K562 (cell line): ENCODE results near the gene C1orf116. TPM values are rescaled to one million over a fixed set of nuclear protein-coding genes. Genes with fewer than 3 reads are reported as not detected.

ENCODE experiments used
- ATF1 ChIP-seq, 2 experiments: fragments of 450-650 bp in 1 of 2; IDR thresholded peaks; 2 replicates each; pipeline ENCODE4 v1.6.1; 2016; ENCODE audit warnings: missing compliant biosample characterization in 1 of 2, missing genetic modification characterization in 1 of 2
- BHLHE40 ChIP-seq: IDR thresholded peaks from 2 replicates; pipeline ENCODE4 v1.6.1; 2011; ENCODE audit warnings: low read length, improper control_type of control experiment
- CREB1 ChIP-seq, 2 experiments: sonication (generic) in 1 of 2; formaldehyde crosslinking in 1 of 2; IDR thresholded peaks; 2 replicates each; pipeline versions ENCODE4 v1.6.1 to v1.8.0; 2012 to 2022; ENCODE audit warnings: inconsistent platforms in 1 of 2, mild to moderate bottlenecking in 1 of 2, missing genetic modification reagents in 1 of 2, moderate library complexity in 1 of 2
- CTBP1 ChIP-seq: fragments of 450-650 bp; IDR thresholded peaks from 2 replicates; pipeline ENCODE4 v1.6.1; 2016; ENCODE audit warnings: borderline replicate concordance
- FOXK2 ChIP-seq, 2 experiments: fragments of 450-650 bp; IDR thresholded peaks in 1 of 2; conservative IDR thresholded peaks in 1 of 2; 2 replicates each; pipeline ENCODE4 v1.6.1; 2016; ENCODE audit warnings: low read depth in 2 of 2, mild to moderate bottlenecking in 1 of 2
- HMG20A ChIP-seq: fragments of 450-650 bp; formaldehyde crosslinking; conservative IDR thresholded peaks from 2 replicates; pipeline ENCODE4 v1.4.0; 2020; ENCODE audit warnings: mild to moderate bottlenecking, mixed read lengths
- MTA3 ChIP-seq: fragments of 450-650 bp; formaldehyde crosslinking; IDR thresholded peaks from 2 replicates; pipeline ENCODE4 v1.6.1; 2017; ENCODE audit warnings: mild to moderate bottlenecking, borderline replicate concordance
- NCOA1 ChIP-seq: fragments of 450-650 bp; IDR thresholded peaks from 2 replicates; pipeline ENCODE4 v1.6.1; 2016; ENCODE audit warnings: low read depth
- POLR2AphosphoS5 ChIP-seq: IDR thresholded peaks from 2 replicates; pipeline ENCODE4 v1.6.1; 2011; ENCODE audit warnings: mild to moderate bottlenecking, low read depth, low read length, moderate library complexity; ENCODE audit not compliant: control insufficient read depth, insufficient read depth
- PTTG1 ChIP-seq: fragments of 450-650 bp; IDR thresholded peaks from 2 replicates; pipeline ENCODE4 v1.6.1; 2016; ENCODE audit warnings: low read depth, mild to moderate bottlenecking, missing genetic modification characterization, missing compliant biosample characterization
- RAD51 ChIP-seq: fragments of 450-650 bp; IDR thresholded peaks from 2 replicates; pipeline ENCODE4 v1.7.1; 2016; ENCODE audit warnings: low read depth, mild to moderate bottlenecking, borderline replicate concordance
- polyA plus RNA-seq, 8 experiments: library from polyadenylated mRNA; depleted of rRNA in 4 of 8; stranded (reverse) in 5 of 8; unstranded in 3 of 8; fragments of >200 nt; fragmentation: Nextera tagmentation in 2 of 8; fragmentation: Illumina TruSeq in 1 of 8; extraction: Ambion mirVana in 2 of 8; extraction: Trizol in 1 of 8; gene quantifications; 2 replicates each; pipeline versions ENCODE4 v1.2.1 to v1.2.3, GENCODE V29; 2011 to 2014; ENCODE audit warnings: inconsistent platforms in 1 of 8, missing spikeins in 1 of 8
- total RNA-seq, 7 experiments: library from RNA; depleted of rRNA in 6 of 7; stranded (reverse); fragments of >200 nt in 6 of 7; fragmentation: Illumina TruSeq in 2 of 7; extraction: Trizol in 2 of 7; gene quantifications; 2 replicates each; pipeline versions ENCODE4 v1.2.1 to v1.2.3, GENCODE V29; 2011 to 2021; ENCODE audit warnings: low replicate concordance in 1 of 7
- TF ChIP-seq, protein P1 (sequence below), 2 experiments: fragments of 250-450 bp in 1 of 2; fragments of 450-650 bp in 1 of 2; sonication (Bioruptor Pico) in 1 of 2; IDR thresholded peaks; 2 replicates each; pipeline versions ENCODE4 v1.6.1 to v1.8.0; 2016 to 2021; ENCODE audit warnings: mild to moderate bottlenecking in 2 of 2, moderate library complexity in 2 of 2, missing compliant biosample characterization in 1 of 2, missing genetic modification characterization in 1 of 2
- TF ChIP-seq, protein P2 (sequence below): fragments of 250-450 bp; sonication (Bioruptor Pico); IDR thresholded peaks from 2 replicates; pipeline ENCODE4 v1.4.0; 2020
- TF ChIP-seq, protein P3 (sequence below): fragments of 450-650 bp; IDR thresholded peaks from 2 replicates; pipeline ENCODE4 v1.6.1; 2016; ENCODE audit warnings: low read depth, mild to moderate bottlenecking, moderate library complexity
- TF ChIP-seq, protein P4 (sequence below): fragments of 450-650 bp; formaldehyde crosslinking; IDR thresholded peaks from 2 replicates; pipeline ENCODE4 v1.4.0; 2020; ENCODE audit warnings: mild to moderate bottlenecking
- TF ChIP-seq, protein P5 (sequence below), 2 experiments: fragments of 450-650 bp; IDR thresholded peaks; 2 replicates each; pipeline ENCODE4 v1.6.1; 2016

The C1orf116 gene
- total and polyA plus RNA-seq, 9 of the 15 experiments (the other 6 are each of a cell fraction or from before 2014, with no cell fraction given), result 0.62 to 3.0 (median 0.95) TPM

DNA sequence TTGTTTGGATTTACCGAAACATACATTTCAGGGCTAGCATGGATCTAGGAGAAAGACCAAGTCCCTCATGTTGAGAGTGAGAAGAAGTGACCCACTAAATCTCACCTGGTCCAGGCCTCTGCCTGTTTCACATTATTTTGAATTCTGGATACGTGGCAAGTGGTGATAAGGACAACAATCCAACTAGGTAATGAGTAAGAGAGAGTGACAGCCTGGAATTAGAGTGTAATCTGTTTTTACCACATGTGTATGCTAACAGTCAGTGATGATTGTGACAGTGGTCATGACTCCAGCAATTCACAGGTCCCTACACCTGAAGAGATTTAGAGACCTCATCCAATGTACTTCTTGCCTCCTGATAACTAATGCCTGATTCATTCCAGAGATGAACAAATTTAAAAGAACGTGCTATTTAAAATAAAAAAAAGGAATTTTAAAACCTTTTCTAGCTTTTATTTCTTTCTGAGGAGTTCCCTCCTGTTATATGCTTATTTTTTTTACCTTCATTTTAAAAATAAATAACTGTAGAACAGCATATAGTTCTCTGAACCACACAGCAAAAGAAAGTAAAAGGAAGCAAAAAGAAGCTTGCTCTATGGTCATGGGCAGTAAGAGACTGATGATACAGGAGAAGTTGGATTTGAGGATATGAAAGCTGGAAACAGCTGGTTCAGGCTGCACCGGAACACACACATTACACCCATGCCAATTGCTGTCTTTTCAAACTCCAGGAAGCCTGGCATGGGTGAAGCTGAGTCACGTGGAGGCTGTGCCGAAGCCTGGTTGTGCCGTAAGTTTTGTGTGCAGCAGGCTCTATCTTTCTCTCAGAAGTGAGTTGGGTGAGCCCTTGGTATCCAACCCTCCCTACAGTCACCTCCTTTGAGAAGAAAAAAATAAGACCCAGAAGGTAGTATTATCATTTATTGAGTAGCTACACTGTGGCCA is 14.7 kb downstream of the C1orf116 start (continued):
- peak; percentile 88 for TF ChIP-seq CTBP1
- TF ChIP-seq MTA3, result peak; percentile 52; the same call in 1 of the 2 replicates
- TF ChIP-seq, protein P1, sequence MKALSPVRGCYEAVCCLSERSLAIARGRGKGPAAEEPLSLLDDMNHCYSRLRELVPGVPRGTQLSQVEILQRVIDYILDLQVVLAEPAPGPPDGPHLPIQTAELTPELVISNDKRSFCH (CRISPR knock-in tag; IDR thresholded peaks at IDR 0.05), result no peak
- TF ChIP-seq, protein P1 (tag; IDR thresholded peaks at IDR 0.05), result peak; percentile 74
- TF ChIP-seq PTTG1 (tag), result no peak
- peak; percentile 84 for TF ChIP-seq CREB1 (IDR thresholded peaks at IDR 0.05)
- peak; percentile 44; the same call in 1 of the 2 replicates for TF ChIP-seq CREB1 (CRISPR knock-in tag; IDR thresholded peaks at IDR 0.05)
- peak; percentile 60 to 70 for TF ChIP-seq FOXK2 (conservative IDR thresholded peaks at IDR 0.05 in 1 of 2, IDR thresholded peaks at IDR 0.05 in 1 of 2; ENCODE audit: low read depth in 2 of 2)
- no peak for TF ChIP-seq HMG20A (CRISPR knock-in tag)
- TF ChIP-seq, protein P2, sequence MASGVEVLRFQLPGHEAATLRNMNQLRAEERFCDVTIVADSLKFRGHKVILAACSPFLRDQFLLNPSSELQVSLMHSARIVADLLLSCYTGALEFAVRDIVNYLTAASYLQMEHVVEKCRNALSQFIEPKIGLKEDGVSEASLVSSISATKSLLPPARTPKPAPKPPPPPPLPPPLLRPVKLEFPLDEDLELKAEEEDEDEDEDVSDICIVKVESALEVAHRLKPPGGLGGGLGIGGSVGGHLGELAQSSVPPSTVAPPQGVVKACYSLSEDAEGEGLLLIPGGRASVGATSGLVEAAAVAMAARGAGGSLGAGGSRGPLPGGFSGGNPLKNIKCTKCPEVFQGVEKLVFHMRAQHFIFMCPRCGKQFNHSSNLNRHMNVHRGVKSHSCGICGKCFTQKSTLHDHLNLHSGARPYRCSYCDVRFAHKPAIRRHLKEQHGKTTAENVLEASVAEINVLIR (CRISPR knock-in tag), result no peak
- TF ChIP-seq RAD51, result peak; percentile 14; the same call in 1 of the 2 replicates
- TF ChIP-seq BHLHE40, result peak; percentile 30; the same call in 1 of the 2 replicates
- TF ChIP-seq POLR2AphosphoS5, result peak; percentile 97
- TF ChIP-seq, protein P3, sequence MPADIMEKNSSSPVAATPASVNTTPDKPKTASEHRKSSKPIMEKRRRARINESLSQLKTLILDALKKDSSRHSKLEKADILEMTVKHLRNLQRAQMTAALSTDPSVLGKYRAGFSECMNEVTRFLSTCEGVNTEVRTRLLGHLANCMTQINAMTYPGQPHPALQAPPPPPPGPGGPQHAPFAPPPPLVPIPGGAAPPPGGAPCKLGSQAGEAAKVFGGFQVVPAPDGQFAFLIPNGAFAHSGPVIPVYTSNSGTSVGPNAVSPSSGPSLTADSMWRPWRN, result peak; percentile 50; the same call in 1 of the 2 replicates
- TF ChIP-seq, protein P4, sequence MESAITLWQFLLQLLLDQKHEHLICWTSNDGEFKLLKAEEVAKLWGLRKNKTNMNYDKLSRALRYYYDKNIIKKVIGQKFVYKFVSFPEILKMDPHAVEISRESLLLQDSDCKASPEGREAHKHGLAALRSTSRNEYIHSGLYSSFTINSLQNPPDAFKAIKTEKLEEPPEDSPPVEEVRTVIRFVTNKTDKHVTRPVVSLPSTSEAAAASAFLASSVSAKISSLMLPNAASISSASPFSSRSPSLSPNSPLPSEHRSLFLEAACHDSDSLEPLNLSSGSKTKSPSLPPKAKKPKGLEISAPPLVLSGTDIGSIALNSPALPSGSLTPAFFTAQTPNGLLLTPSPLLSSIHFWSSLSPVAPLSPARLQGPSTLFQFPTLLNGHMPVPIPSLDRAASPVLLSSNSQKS (CRISPR knock-in tag), result no peak
- TF ChIP-seq ATF1 (CRISPR knock-in tag; IDR thresholded peaks at IDR 0.05), result no peak
- peak; percentile 77; the same call in 1 of the 2 replicates for TF ChIP-seq ATF1 (tag; IDR thresholded peaks at IDR 0.05)
- TF ChIP-seq, protein P5, sequence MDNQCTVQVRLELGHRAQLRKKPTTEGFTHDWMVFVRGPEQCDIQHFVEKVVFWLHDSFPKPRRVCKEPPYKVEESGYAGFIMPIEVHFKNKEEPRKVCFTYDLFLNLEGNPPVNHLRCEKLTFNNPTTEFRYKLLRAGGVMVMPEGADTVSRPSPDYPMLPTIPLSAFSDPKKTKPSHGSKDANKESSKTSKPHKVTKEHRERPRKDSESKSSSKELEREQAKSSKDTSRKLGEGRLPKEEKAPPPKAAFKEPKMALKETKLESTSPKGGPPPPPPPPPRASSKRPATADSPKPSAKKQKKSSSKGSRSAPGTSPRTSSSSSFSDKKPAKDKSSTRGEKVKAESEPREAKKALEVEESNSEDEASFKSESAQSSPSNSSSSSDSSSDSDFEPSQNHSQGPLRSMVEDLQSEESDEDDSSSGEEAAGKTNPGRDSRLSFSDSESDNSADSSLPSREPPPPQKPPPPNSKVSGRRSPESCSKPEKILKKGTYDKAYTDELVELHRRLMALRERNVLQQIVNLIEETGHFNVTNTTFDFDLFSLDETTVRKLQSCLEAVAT (IDR thresholded peaks at IDR 0.05), result peak; percentile 6 to 57; a peak in 2 of 4 replicates
- TF ChIP-seq NCOA1, result peak; percentile 80; the same call in 1 of the 2 replicates
